Smooth muscle cell of the brain vasculature (primary cell): ENCODE results near the gene OR52K1.
"Not testable (repeated sequence)": the region's sequence is repeated elsewhere in the genome, so short reads cannot be mapped to it uniquely, and the experiment has no call there.

Experiments used
- DNase-seq: peaks from one replicate; pipeline ENCODE4 v3.0.0-alpha.2; 2012; ENCODE audit warnings: low read depth, low spot score

The OR52K1 gene

GRCh38 chr11:4482445-4482844, at the start of gene OR52K1:
Gene OR52K1 (plus strand): TSS chr11:4482646. CDS start chr11:4488901, 6,255 bp downstream.
- DNase-seq: no peak

DNA sequence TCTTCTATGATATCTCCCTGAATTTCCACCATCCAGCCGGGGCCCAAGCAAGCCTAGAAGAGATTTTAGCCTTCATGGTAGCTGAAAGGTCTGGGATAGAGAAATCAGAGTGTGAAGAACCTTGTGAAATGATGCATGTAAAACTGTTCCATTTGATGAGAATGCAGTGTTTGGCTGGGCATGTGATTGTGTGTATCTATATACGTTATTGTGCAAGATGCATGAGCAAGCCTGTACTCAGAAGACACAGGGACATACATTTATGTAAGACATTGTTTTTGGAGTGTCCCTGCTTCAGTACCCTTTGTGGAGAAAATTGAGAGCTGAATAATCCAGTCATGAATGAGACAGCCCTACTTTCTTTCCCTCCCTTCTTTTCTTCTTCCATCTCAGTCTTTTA, 48.6 kb upstream of the OR52K1 start:
- DNase-seq: no peak

GRCh38 chr11:4436411-4436810, 46.0 kb upstream of the OR52K1 start:
- no peak for DNase-seq

- DNase-seq: no peak
Measured at GRCh38 chr11:4441515-4441914, 40.9 kb upstream of the OR52K1 start.

DNA sequence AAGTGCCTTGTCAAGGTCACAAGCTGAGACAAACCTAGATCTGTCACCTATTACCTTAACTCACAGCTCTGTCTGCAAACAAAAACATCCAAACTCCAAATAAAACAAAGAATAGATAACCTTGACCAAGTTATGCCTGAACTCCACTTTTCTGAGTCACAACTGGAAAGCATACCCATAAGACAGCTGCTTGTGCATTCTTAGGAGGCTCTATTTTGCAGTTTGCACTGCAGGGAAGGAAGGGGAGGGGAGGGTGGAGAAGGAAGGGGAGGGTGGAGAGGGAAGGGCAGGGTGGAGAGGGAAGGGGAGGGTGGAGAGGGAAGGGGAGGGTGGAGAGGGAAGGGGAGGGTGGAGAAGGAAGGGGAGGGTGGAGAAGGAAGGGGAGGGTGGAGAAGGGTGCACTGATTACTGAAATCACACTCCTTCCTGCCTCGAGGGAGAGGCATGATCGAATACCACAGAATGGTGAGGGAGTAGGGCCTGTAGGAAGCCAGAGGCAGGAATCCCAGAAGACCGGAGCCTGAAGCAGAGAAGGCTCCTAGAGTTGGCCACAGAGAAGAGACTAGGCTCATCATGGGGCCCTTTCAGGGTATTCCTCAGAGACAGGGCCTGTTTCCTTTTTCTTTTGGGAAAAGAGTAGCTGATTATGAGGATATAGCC, 39.1 kb upstream of the OR52K1 start:
- no peak for DNase-seq

- no peak for DNase-seq
Measured at GRCh38 chr11:4448995-4449394, 33.5 kb upstream of the OR52K1 start, which contains the start of gene OR52K2. Gene OR52K2 (plus strand): TSS chr11:4449295. CDS start chr11:4449340, 45 bp downstream.

DNA sequence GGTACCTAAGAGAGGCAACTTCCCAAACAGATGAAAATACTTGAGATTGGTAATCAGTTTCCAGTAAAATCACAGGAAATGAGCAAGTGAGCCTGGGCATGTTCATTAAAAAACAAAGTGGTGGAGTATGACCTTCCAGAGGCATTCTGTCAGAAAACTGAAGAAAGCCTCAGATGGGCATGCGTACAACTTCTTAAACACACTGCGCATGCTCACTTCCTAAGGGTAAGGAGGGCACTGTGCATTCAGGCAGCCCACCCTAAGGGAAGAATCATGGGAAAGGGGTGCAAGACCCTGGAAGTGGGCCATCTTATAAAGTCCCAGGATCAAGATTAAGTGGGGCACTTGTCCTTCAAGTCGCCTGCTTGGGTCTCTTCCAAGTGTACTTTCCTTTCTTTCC, 29.3 kb upstream of the OR52K1 start:
- DNase-seq: no peak

- DNase-seq: no peak
Measured at GRCh38 chr11:4454021-4454420, 28.4 kb upstream of the OR52K1 start.

GRCh38 chr11:4455419-4455818, 27.0 kb upstream of the OR52K1 start:
- no peak for DNase-seq

- DNase-seq: no peak
Measured at GRCh38 chr11:4459500-4459899, 22.9 kb upstream of the OR52K1 start.

GRCh38 chr11:4460151-4460550, 22.3 kb upstream of the OR52K1 start:
- no peak for DNase-seq

- DNase-seq: no peak
Measured at GRCh38 chr11:4464216-4465159, 18.0 kb upstream of the OR52K1 start.

DNA sequence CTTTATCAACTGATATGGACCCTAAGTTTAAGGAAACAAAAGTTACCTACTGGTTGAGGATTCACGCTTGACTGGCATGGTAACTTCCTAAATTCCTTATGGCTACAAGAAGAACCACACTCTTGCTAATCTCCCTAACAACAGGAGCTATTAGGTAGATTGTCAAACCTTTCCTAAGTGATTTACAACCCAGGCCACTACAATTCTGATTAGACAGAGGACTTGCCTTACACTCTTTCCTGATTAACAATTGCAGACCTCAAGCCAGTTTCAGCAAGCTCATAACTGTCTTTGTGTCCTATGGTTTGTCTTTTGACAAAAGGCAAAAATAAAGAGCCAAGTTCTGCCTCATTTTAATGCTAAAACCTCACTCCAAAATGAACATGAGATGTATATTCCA, 17.0 kb upstream of the OR52K1 start:
- no peak for DNase-seq

- DNase-seq: no peak
Measured at GRCh38 chr11:4466131-4466870, 16.1 kb upstream of the OR52K1 start.

- DNase-seq: no peak
Measured at GRCh38 chr11:4466871-4467442, 15.5 kb upstream of the OR52K1 start.

GRCh38 chr11:4467811-4468606, 14.4 kb upstream of the OR52K1 start:
- no peak for DNase-seq

DNA sequence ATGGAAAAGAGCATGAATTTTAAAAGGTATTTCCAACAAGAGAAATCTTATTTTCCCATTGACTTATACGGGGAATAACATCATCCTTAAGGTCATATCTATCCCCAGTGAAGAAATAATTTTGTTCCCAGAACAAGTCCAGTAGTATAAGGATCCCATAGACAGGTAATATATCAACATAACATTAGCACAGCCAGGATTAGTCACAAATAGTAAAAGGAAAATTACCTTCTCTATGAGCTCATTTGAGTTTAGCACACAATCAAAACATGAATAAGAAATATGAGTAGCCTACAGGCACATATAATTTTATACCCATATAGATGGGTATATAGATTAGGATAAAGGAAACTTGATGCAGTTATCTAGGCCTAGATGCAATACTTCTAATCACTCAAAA, 2.8 kb upstream of the OR52K1 start:
- no peak for DNase-seq

- no peak for DNase-seq
Measured at GRCh38 chr11:4480577-4481239, 1.7 kb upstream of the OR52K1 start.

DNA sequence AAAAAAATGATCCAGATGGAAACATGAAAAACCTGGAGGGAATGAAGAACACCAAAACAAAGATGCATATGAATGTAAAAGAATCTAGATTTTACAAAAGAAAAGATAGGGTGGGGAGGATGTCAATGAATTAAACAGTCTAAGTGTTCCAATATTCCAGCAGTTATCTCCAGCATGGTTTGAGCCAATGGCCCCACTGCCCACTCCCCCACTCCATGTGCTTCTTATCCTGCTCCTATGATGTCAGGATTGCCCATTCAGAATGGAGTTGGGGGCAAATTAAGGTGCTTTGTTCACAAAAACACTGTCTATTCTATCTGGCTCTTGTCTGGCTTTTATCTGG, 1.2 kb upstream of the OR52K1 start:
- no peak for DNase-seq

DNA sequence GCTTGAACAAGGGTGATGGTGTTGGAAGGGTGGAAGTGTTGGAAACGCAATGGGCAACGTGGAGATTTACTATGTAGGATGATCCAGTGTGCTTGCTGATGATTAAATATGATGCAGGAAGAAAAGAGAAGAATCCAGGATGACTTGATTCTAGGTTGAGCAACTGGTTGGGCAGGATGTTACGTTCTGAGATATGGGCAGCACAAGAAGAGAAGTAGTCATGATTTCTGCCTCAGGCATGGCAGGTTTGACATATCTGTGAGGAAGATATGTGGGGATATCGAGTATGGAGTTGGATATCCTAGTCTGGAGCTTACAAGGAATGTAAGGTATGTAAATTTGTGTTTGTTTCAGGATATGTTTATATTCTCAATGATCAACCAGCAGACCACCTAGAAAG, 1.9 kb downstream of the OR52K1 start:
- no peak for DNase-seq

- not testable (repeated sequence) for DNase-seq
Measured at GRCh38 chr11:4491405-4491804, 9.0 kb downstream of the OR52K1 start.
